Effector CD8-positive, alpha-beta T cell (primary cell): Measurements from ENCODE around the gene SYPL2.

Experiments used
- DNase-seq: peaks from one replicate; lab custom pipeline; 2025; lab: John Stamatoyannopoulos, UW

The SYPL2 gene

GRCh38 chr1:109492779-109493178 lies 26.4 kb downstream of the SYPL2 start:
- DNase-seq: no peak

GRCh38 chr1:109493227-109493626 lies 26.9 kb downstream of the SYPL2 start:
- no peak for DNase-seq

GRCh38 chr1:109493805-109494539 lies 27.6 kb downstream of the SYPL2 start, which contains the start of gene CYB561D1:
Gene CYB561D1 (plus strand): TSS chr1:109494094. CDS start chr1:109494140, 46 bp downstream.
- DNase-seq: peak; percentile 82

DNA sequence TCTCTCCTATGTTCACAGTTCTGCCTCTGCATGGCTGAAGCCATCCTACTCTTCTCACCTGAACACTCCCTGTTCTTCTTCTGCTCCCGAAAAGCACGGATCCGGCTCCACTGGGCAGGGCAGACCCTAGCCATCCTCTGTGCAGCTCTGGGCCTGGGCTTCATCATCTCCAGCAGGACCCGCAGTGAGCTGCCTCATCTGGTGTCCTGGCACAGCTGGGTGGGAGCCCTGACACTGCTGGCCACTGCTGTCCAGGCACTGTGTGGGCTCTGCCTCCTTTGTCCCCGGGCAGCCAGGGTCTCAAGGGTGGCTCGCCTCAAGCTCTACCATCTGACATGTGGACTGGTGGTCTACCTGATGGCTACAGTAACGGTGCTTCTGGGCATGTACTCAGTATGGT lies 29.4 kb downstream of the SYPL2 start:
- no peak for DNase-seq

DNA sequence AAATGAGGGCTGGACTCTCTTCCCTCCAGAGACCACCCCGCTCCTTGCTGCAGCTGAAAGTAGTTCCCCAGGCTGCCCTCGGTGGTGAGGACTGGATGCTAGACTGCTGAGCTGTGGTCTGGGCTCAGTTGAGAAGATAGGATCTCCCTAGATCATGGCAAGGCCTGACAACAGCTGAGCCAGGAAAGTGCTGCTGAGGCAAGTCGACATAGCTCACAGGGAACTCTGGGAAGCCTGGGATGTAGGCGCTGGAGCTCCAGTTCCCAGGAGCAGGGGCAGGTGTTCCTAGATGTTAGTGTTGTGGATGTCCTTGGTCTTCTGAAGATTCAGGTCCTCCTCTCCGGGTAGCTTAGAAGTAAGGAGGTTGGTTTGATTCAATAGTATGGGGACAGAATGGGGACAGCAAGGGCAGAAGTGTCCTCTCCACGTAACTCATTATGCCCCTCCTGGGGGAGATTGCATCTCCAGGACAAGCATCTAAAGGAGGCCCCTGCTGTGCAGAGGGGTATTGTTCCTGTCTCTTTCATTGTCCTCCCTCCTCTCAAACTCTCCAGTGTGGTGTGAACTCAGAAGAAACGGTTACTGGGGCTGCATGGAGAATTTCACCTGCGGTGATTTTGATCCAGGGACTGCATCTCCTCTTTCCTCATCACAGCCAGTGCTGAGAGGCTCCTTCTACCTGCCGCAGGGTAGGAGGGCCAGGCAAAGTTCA lies 31.3 kb downstream of the SYPL2 start:
- no peak for DNase-seq

DNA sequence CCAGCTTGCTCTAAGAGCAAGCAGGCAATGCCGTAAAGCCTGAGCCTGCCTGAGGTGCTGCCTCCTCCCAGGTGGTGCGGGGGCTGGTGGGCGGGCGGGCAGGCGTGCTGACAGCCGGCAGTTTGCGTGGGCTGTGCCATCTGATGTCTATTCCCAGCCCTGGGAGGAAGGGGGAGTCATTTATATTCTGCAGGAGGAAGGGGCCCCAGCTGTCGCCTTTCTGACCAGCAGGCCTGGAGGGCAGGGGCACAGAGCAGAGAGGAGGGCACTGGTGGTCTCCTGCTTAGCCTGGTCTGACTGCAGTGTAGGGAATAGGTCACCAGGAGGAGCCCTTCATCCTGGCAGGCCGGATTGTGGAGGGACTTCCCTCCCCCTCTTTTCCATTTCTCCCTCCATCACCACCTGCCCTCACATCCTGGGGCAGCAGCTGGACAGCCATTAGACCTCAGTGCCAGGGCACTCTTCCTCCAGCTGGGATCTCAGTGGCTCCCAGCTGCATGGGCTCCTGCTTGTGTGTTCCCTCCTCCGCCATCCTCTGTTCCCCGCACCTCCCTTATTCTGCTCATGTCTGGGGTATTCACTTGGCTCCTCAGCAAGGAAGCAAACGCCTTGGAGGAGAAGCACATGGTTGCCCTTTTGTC lies 31.9 kb downstream of the SYPL2 start:
- DNase-seq: peak; percentile 39

DNA sequence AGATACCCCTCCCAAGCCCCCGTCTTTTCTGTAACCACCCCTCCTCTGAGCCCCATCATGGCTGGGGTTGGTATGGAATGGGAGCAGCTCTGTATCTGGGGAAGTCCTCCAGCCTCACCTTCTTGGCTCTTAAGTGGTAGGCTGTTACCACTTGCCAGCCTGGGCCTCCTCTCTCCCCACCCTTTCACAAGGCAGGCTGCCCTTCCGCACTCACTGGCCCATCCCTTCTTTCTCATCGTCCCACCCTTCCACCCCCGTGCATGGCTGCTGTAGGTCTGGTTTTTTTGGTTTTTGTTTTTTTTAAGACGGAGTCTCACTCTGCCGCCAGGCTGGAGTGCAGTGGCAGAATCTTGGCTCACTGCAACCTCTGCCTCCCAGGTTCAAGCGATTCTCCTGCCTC lies 32.7 kb downstream of the SYPL2 start:
- DNase-seq: no peak

DNA sequence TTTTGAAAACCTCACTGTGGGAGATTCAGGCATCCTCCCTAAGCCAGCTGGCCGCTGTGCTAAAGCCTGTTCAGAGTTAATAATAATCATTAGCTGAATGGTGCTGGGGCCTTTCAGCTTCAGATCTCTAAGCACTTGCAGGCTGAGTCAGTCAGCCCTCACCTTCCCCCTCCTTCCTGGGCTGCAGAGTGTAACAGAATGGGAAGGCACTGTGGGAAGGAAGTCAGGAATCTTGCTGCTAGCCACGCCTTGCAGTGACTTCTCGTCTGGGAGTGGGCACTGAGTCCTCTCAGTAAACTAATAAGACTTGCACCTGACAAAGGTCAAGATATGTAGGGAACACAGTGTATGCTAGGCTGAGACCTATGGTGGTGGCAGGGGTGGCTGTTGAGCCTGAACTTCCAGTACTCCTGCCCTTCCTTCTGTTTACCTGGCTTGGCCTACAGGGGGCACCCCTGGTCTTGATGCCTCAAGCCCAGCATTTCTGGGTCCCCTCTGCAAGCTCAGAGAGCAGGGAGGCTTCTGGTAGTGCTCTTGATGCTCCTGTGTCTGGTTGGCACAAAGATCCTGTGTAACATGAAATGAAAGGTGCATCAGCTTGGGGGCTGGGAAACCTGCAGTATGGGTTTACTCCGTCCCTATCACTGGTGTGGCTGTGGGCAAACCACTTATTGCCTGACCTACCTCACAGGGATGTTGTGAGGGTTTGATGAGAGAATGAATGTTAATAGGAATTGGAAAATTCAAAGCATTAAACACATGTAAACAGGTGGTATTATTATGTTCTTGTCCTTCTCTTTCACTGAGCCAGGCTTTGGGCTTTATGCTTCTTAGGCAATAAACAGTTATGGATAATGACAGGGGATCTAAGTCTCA lies 33.6 kb downstream of the SYPL2 start:
- DNase-seq: peak; percentile 52

DNA sequence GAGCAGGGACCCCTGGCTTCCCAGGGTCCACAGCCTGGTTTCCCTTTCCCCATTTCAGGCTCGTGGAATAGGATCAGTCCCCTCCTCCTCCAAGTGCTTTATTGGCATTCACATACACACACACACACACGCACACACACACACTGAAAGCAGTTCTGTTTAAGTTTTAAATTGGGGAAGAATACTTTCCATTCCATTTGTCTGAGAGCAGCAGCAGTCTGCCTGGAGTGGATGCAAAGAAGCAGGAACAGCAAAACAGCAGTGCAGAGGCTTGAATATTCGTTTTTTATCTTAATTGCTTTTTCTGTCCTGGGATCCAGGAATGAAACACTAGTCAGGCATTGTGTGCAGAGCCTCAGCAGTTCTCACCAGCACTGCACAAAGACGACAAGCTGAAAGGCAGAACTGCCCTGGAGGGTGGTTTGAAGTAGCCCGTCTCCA lies 34.6 kb downstream of the SYPL2 start:
- no peak for DNase-seq

DNA sequence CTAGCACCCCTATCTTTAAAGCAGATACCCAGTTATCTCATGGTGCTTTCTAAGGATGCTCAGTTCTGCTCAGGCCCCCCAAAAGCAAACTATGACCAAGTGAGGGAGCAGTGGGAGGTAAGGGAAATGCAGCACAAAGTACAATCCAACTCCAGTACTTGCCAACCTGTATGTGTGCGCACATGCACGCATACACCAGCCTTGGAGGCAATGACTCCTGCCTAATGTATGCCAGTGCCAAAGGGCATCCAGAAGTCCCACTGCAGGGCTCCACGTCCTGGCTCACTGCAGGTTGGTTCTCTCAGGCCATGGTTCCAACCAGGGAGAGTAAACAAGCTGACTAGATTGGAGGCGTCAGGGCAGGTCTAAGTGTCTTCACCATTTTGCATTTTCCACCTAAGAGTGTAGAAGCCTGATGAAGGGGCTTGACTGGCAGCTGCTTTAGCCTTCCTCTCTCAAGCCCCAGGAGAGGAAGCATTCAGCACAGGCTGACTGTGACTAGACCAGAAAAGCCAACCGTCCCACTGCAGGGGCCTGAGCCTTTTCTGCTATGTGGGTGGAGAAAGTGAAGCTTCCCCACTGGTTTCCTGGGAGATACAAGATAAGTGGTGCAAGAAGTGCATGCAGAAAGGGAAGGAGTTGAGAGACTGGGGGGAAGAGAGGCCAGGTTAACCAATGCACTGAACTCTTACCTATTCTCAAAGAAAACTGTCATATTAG lies 35.5 kb downstream of the SYPL2 start:
- no peak for DNase-seq

DNA sequence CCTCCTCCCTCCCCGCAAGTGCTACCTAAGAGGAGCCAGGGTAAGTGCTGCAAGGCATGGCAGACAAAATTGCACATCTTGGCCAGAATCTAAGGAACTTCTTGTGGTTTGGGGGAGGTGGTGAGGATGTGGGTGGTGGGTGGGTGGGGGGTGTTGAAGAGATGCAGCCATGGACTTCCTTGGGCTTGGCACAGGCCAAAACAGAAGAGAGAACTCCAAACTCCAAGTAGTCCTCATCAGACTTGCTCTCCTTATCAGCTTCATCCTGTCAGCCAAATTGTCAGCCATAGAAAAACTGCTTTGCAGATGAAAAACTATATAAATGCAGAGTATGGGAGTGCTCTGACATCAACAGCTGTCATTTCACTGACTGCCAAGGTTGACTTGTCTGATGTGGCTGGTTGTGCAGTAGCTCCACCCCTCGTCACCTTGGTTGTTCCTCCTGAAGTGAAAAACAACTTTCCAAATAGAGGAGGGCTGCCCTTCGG lies 36.1 kb downstream of the SYPL2 start:
- DNase-seq: peak; percentile 48

GRCh38 chr1:109503935-109504334 lies 37.6 kb downstream of the SYPL2 start:
- no peak for DNase-seq

GRCh38 chr1:109504974-109505373 lies 38.6 kb downstream of the SYPL2 start:
- no peak for DNase-seq

DNA sequence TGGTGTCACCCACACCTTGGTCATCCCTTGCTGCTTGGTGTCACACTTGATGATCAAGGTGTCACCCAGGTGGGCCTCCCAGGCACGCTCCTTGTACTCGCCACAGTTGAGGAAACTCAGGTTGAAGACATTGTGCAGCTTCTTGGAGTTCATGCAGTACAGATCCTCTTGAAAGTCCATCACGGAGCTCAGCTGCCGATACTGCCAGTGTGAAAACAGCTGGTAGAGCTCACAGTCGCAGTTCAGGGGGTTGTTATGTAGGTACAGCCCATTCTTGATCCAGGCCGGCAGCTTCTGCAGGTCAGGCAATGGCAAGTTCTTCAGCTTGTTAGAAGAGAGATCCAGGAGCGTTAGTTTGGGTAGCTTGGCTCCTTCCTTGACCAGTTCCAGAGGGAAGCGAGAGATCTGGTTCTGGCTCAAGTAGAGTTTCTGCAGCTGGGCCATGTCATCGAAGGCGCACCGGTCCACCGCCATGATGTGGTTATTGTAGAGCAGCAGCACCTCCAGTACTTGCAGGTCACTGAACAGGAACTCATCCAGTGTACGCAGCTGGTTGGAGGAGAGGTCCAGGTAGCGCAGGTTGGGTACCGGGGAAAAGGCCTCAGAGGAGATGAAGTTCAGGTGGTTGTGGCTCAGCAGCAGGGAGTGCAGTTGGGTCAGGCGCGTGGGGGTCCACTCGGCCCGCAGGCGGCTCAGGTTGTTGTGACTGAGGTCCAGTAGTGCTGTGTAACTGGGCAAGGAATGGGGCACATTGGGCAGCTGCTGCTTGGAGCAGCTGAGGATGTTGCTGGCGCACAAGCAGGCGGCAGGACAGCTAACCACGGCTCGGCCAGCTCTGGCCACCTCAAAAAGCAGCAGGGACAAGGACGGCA lies 41.9 kb downstream of the SYPL2 start:
- DNase-seq: no peak

DNA sequence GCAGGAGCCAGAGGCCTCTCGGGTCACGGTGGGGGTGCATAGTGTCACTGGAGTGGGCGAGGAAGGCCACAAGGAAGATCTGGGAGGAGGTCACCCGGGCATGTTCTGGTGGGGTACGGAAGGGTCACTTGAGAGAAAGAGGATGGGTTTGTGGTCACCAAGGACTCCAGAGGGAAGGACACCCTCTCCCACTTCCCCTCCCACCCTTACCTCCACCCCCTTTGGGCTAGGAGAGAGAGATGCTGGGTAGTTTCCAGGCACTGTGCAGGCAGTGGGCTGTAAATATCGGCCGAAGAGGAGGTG lies 42.5 kb downstream of the SYPL2 start:
- no peak for DNase-seq

DNA sequence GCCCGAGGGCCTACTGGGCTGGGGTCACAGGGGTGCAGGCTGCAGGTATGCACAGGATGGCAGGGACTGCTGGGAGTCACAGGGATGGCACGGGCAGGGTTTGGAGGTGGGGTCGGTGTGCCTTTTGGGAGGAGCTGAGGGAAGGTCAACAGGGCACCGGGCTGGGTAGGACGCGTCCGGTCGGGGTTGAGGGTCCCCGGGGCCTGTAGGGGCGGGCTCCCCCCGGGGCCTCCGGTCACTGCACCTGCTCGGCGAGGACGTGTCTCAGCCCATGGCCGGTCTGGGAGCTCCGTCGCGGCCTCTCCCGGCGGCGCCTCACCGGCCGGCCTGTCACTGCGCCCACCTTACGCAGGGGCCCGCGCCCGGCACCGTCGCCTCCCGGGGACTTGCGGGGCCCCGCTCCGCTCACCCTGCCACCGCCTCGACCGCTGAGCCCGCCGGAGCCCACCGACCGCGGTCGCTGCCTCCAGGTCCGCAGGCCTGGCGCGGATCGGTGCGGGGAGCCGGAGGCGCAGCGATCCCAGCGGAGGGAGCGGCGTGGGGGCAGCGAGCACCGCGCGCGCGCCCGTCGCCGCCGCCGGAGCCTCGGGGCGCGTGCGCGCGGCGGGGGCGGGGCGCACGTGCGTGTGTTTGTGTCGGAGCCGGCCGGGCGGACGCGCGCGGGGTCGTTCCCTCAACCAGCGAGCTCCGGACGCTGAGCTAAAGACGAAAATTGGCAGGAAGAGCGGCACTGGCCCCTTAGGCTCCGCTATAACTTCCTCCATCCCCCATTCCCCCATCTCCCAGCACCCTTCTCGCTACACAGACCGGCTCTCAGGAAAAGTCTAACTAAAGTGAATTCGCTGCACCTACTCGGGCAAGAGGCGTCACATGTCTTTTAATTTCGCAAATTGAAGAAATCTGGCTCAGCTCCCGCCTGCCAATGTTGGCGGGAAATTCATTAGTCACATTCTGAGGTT lies 43.1 kb downstream of the SYPL2 start, which contains the start of gene AMIGO1:
TSS of gene AMIGO1 (minus strand) at position 552 of the 959 bp plus-strand sequence. CDS start 815 bp downstream, outside the sequence.
- DNase-seq: peak; percentile 42

DNA sequence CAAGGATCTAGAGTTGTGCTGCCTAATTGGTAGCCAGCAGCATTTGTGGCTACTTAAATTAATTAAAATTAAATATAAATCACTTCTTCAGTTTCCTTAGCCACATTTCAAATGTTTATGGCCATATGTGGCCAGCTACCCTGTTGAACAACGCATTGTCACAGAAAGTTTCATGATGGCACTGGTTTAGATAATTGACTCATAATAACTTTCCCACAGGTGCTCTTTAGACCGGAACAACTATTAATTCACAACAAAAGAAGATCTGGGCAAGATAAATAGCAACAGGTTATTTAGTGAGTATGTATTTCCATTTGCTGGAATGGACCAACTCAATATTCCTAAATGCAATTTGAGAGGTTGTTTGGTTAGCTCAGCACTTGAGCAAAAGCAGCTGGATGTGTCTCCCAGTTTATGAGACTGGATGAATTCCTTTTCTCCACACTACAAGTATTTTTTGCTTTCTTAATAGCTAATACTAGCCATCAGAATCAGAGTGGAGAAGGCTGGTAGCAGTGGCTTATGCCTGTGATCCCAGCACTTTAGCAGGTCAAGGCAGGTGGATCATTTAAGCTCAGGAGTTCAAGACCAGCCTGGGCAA lies 46.9 kb downstream of the SYPL2 start:
- DNase-seq: no peak

DNA sequence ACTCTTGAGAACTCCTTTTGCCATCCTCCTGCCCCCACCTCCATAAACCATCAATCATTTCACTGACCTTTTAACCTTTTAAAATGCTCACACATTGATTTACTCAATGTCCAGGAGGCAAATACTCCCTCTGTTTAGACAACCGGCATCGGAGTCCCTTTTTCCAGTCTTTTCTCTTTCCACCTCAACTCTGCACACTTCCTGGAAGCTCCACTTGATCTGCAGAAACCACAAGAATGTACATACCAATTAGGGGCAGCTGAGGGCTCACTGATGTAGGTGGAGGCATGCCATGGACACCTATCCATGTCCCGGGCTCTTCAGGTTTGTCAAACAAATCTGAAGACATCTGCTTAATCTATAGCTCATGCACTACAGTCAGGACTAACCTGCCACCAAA lies 48.5 kb downstream of the SYPL2 start:
- DNase-seq: no peak
